Measurements from ENCODE around the gene TMOD4.
A peak's percentile ranks its signal among the peaks of the same experiment; 100 is the strongest.
"Not testable (repeated sequence)": the region's sequence is repeated elsewhere in the genome, so short reads cannot be mapped to it uniquely, and the experiment has no call there.

The TMOD4 gene

GRCh38 chr1:151199873-151200581, 24.2 kb upstream of the TMOD4 start:
- TF ChIP-seq, protein P1, sequence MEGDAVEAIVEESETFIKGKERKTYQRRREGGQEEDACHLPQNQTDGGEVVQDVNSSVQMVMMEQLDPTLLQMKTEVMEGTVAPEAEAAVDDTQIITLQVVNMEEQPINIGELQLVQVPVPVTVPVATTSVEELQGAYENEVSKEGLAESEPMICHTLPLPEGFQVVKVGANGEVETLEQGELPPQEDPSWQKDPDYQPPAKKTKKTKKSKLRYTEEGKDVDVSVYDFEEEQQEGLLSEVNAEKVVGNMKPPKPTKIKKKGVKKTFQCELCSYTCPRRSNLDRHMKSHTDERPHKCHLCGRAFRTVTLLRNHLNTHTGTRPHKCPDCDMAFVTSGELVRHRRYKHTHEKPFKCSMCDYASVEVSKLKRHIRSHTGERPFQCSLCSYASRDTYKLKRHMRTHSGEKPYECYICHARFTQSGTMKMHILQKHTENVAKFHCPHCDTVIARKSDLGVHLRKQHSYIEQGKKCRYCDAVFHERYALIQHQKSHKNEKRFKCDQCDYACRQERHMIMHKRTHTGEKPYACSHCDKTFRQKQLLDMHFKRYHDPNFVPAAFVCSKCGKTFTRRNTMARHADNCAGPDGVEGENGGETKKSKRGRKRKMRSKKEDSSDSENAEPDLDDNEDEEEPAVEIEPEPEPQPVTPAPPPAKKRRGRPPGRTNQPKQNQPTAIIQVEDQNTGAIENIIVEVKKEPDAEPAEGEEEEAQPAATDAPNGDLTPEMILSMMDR (IDR thresholded peaks at IDR 0.05; ENCODE audit: borderline replicate concordance, insufficient read depth, low read depth, low read length) = no peak

GRCh38 chr1:151198254-151199127, 22.7 kb upstream of the TMOD4 start, which contains the start of gene PIP5K1A:
Gene PIP5K1A (plus strand): TSS chr1:151198552. CDS start chr1:151198997, 445 bp downstream.
- peak within 1 kb of the TSS; percentile 78 for H3K4me3 ChIP-seq (ENCODE audit: low read depth, low read length)
- TF ChIP-seq, protein P1 (IDR thresholded peaks at IDR 0.05; ENCODE audit: borderline replicate concordance, insufficient read depth, low read depth, low read length) = no peak

More at GRCh38 chr1:151199873-151200581, 24.2 kb upstream of the TMOD4 start:
- peak overlapping the region; percentile 78 for H3K4me3 ChIP-seq (ENCODE audit: low read depth, low read length)

DNA sequence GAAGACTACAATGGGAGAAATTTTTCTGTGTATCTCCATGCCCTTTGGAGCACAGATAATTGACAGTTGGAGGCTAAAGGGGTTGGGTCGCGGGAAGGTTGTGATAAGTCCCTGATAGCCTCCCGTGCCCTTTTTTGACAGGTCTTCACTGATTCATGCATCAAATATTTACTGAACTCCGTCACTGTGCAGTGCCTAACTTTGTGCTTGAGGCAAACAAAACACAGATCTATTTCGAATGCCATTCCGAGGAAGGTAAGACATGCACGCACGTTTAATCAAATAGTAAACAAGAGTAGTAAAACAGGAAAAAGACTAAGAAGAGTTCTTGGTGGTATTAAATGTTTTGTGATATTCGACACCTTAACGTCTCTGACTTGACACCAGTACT, 22.1 kb upstream of the TMOD4 start:
- peak overlapping the region; percentile 78 for H3K4me3 ChIP-seq (ENCODE audit: low read depth, low read length)
- TF ChIP-seq, protein P1 (IDR thresholded peaks at IDR 0.05; ENCODE audit: borderline replicate concordance, insufficient read depth, low read depth, low read length) = no peak

DNA sequence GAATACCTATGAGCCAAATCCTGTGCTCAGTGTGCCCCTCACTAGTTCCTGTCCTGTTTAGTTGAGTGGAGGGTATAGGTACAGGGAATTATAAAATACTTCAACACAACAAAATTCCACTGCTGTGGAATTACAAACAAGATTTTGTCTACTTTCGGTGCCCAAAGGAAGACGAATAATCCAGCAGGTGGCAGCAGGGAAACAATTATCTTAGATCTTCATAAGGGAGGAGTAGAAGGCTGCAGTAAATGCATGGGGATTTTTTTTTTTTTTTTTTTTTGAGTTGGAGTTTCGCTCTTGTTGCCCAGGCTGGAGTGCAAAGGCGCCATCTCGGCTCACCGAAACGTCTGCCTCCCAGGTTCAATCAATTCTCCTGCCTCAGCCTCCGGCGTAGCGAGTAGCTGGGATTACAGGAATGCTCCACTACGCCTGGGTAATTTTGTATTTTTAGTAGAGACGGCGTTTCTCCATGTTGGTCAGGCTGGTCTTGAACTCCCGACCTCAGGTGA, 20.6 kb upstream of the TMOD4 start:
- TF ChIP-seq, protein P1 (IDR thresholded peaks at IDR 0.05; ENCODE audit: borderline replicate concordance, insufficient read depth, low read depth, low read length) = peak; percentile 31; the same call in 1 of the 2 replicates
- no peak overlapping the region for H3K4me3 ChIP-seq (ENCODE audit: low read depth, low read length)

- not testable (repeated sequence) for H3K4me3 ChIP-seq (ENCODE audit: low read depth, low read length)
Measured at GRCh38 chr1:151194894-151195594, 19.3 kb upstream of the TMOD4 start.

DNA sequence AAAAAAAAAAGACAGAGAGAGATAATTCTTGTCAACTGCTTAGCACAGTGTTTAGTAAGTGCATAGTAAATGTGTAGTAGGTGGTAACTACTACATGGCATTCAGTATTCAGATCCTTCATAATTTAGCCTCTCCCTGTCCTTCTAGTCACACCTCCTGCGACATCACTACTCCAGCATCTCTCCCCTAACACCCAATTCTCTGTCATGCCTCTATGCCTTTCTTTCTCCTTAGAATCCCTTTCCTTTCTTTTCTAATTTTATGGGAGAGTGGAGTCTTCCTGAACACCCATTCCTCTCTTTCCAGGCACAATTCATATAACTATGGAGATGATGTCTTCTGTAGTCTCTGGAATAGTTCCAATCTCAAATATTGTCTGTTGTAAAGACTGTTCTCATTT, 18.1 kb upstream of the TMOD4 start:
- TF ChIP-seq, protein P1 (IDR thresholded peaks at IDR 0.05; ENCODE audit: borderline replicate concordance, insufficient read depth, low read depth, low read length) = no peak
- no peak overlapping the region for H3K4me3 ChIP-seq (ENCODE audit: low read depth, low read length)

DNA sequence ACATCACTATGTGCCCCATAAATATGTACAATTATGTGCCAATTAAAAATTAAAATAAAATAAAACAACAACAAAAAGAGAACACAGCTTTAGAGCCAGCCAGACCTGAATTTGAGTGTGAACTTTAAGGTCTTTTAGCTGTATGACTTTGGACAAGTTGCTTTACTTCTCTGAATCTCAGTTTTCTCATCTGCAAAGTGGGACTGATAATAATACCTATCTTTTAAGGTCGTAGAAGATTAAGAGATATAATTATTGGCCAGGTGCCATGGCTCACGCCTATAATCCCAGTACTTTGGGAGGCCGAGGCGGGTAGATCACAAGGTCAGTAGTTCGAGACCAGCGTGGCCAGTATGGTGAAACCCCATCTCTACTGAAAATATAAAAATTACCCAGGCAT, 17.5 kb upstream of the TMOD4 start:
- TF ChIP-seq, protein P1 (IDR thresholded peaks at IDR 0.05; ENCODE audit: borderline replicate concordance, insufficient read depth, low read depth, low read length) = no peak
- H3K4me3 ChIP-seq (ENCODE audit: low read depth, low read length) = no peak overlapping the region

Measured in GM12875 (cell line).